A549 (cell line): ENCODE results near the gene STAP1. TPM values are rescaled to one million over a fixed set of nuclear protein-coding genes. Genes with fewer than 3 reads are reported as not detected.

Experiments
- ATAC-seq, 2 experiments: fragments of 200-7000 bp in 1 of 2; fragments of >200 bp in 1 of 2; cut with Nextera tagmentation in 1 of 2; cut with Tn5 transposase in 1 of 2; 3 replicates each; pipeline versions ENCODE4 v1.8.0 to v1.9.1; 2018 to 2020; ENCODE audit warnings: mild to moderate bottlenecking in 1 of 2, moderate library complexity in 1 of 2
- CTCF ChIA-PET: fragments of 300-600 bp; sonication (Branson Sonifier 250); formaldehyde crosslinking; extraction: SDS; loops from one replicate; lab custom pipeline; 2021; ENCODE audit warnings: antibody characterized with exemption, inconsistent platforms; lab: Yijun Ruan, JAX
- POLR2A ChIA-PET: fragments of 350-600 bp; formaldehyde crosslinking; extraction: SDS; loops from one replicate; lab custom pipeline; 2021; ENCODE audit warnings: antibody characterized with exemption, inconsistent platforms; lab: Yijun Ruan, JAX
- DNase-seq, 2 experiments: peaks; one replicate each; pipeline versions ENCODE4 v3.0.0 to v3.0.0-alpha.2; 2011 to 2016; ENCODE audit warnings: low read depth in 1 of 2, low spot score in 1 of 2
- FAIRE-seq: peaks from 2 replicates; lab custom pipeline; 2011; peaks lifted over from hg19 to GRCh38; lab: Jason Lieb, UNC
- H3K27ac ChIP-seq, 2 experiments: fragments of >200 bp; sonication (Bioruptor Twin); formaldehyde crosslinking; 3 replicates each; pipeline ENCODE4 v1.5.1; 2016 to 2017
- H3K4me1 ChIP-seq: fragments of >200 bp; sonication (Bioruptor Twin); formaldehyde crosslinking; 3 replicates; pipeline ENCODE4 v1.6.1; 2016
- H3K4me2 ChIP-seq: fragments of >200 bp; sonication (Bioruptor Twin); formaldehyde crosslinking; 3 replicates; pipeline ENCODE4 v1.6.1; 2016
- H3K4me3 ChIP-seq: fragments of >200 bp; sonication (Bioruptor Twin); formaldehyde crosslinking; 3 replicates; pipeline ENCODE4 v1.5.1; 2016
- H3K9me3 ChIP-seq: fragments of >200 bp; sonication (Bioruptor Twin); formaldehyde crosslinking; 3 replicates; pipeline ENCODE4 v1.6.1; 2016
- CBX2 ChIP-seq: fragments of 200-600 bp; sonication (generic); IDR thresholded peaks from 2 replicates; pipeline ENCODE4 v1.6.1; 2016; ENCODE audit warnings: low read depth, mild to moderate bottlenecking, borderline replicate concordance
- CEBPB ChIP-seq, 2 experiments: fragments of >200 bp in 1 of 2; sonication (Bioruptor Twin) in 1 of 2; formaldehyde crosslinking in 1 of 2; IDR thresholded peaks; 2 replicates each; pipeline ENCODE4 v1.6.1; 2012 to 2016
- CHD4 ChIP-seq: fragments of 200-600 bp; sonication (generic); IDR thresholded peaks from 2 replicates; pipeline ENCODE4 v1.6.1; 2016; ENCODE audit warnings: antibody characterized with exemption, mild to moderate bottlenecking, borderline replicate concordance
- EP300 ChIP-seq, 2 experiments: fragments of >200 bp; sonication (Bioruptor Twin); formaldehyde crosslinking; IDR thresholded peaks; 2 replicates in 1 of 2; 3 replicates in 1 of 2; pipeline ENCODE4 v1.6.1; 2016 to 2017
- ESRRA ChIP-seq: fragments of 150-350 bp; IDR thresholded peaks from 2 replicates; pipeline ENCODE4 v1.6.1; 2014; ENCODE audit warnings: mild to moderate bottlenecking, low read length, borderline replicate concordance
- FOXS1 ChIP-seq: fragments of 250-450 bp; sonication (Bioruptor Pico); IDR thresholded peaks from 2 replicates; pipeline ENCODE4 v1.5.0; 2020; ENCODE audit warnings: mild to moderate bottlenecking, moderate library complexity
- HEYL ChIP-seq: fragments of 250-450 bp; sonication (Bioruptor Pico); IDR thresholded peaks from 2 replicates; pipeline ENCODE4 v1.8.0; 2021; ENCODE audit warnings: mild to moderate bottlenecking, moderate library complexity
- HOXB5 ChIP-seq: fragments of 250-450 bp; sonication (Bioruptor Pico); IDR thresholded peaks from 2 replicates; pipeline ENCODE4 v1.5.0; 2020; ENCODE audit warnings: mild to moderate bottlenecking, moderate library complexity
- MAFK ChIP-seq: fragments of 450-650 bp; IDR thresholded peaks from 2 replicates; pipeline ENCODE4 v1.6.1; 2014; ENCODE audit not compliant: partially characterized antibody
- POLR2A ChIP-seq: IDR thresholded peaks from 2 replicates; pipeline ENCODE4 v1.6.1; 2012; ENCODE audit warnings: mild to moderate bottlenecking, low read length
- RAD21 ChIP-seq, 2 experiments: fragments of >200 bp in 1 of 2; sonication (Bioruptor Twin) in 1 of 2; formaldehyde crosslinking in 1 of 2; IDR thresholded peaks in 1 of 2; conservative IDR thresholded peaks in 1 of 2; 2 replicates in 1 of 2; 3 replicates in 1 of 2; pipeline ENCODE4 v1.6.1; 2012 to 2018; ENCODE audit warnings: inconsistent platforms in 1 of 2
- RARB ChIP-seq: fragments of 250-450 bp; sonication (Bioruptor Pico); IDR thresholded peaks from 2 replicates; pipeline ENCODE4 v1.8.0; 2021; ENCODE audit warnings: mild to moderate bottlenecking, moderate library complexity
- RNF2 ChIP-seq: fragments of 200-600 bp; sonication (generic); IDR thresholded peaks from 2 replicates; pipeline ENCODE4 v1.6.1; 2016; ENCODE audit warnings: low read depth, mild to moderate bottlenecking, antibody characterized with exemption, moderate library complexity, borderline replicate concordance
- SMC3 ChIP-seq: fragments of >200 bp; sonication (Bioruptor Twin); formaldehyde crosslinking; IDR thresholded peaks from 3 replicates; pipeline ENCODE4 v1.6.1; 2018; ENCODE audit warnings: inconsistent platforms
- SREBF2 ChIP-seq: fragments of 450-650 bp; IDR thresholded peaks from 2 replicates; pipeline ENCODE4 v1.6.1; 2014; ENCODE audit warnings: mild to moderate bottlenecking, moderate library complexity
- TP53 ChIP-seq: fragments of 250-450 bp; sonication (Bioruptor Pico); IDR thresholded peaks from 2 replicates; pipeline ENCODE4 v1.5.0; 2021; ENCODE audit warnings: mild to moderate bottlenecking, moderate library complexity
- ZFP36 ChIP-seq: fragments of 450-650 bp; IDR thresholded peaks from 2 replicates; pipeline ENCODE4 v1.6.1; 2014; ENCODE audit warnings: borderline replicate concordance; ENCODE audit not compliant: partially characterized antibody
- ZSCAN20 ChIP-seq: fragments of 250-450 bp; sonication (Bioruptor Pico); IDR thresholded peaks from 2 replicates; pipeline ENCODE4 v1.8.0; 2022; ENCODE audit warnings: mild to moderate bottlenecking, moderate library complexity
- WGBS: methylation state at CpG from one replicate; pipeline ENCODE4 v1.1.6; 2017; ENCODE audit errors: missing lambda C conversion rate; 5-methylcytosine and 5-hydroxymethylcytosine counted together
- polyA plus RNA-seq, 4 experiments: library from polyadenylated mRNA; depleted of rRNA in 3 of 4; stranded (reverse); fragments of >200 nt; fragmentation: RNase III in 1 of 4; extraction: RNeasy Plus Mini Kit Qiagen cat#74134 plus additional on column Dnase treatment in 1 of 4; gene quantifications; 2 replicates in 3 of 4; 3 replicates in 1 of 4; pipeline ENCODE4 v1.2.3, GENCODE V29; 2011 to 2017
- TF ChIP-seq, protein P1 (sequence below): fragments of 150-350 bp; IDR thresholded peaks from 2 replicates; pipeline ENCODE4 v1.6.1; 2014; ENCODE audit warnings: low read depth, mild to moderate bottlenecking, low read length
- TF ChIP-seq, protein P2 (sequence below): IDR thresholded peaks from 2 replicates; pipeline ENCODE4 v1.6.1; 2012
- TF ChIP-seq, protein P3 (sequence below): fragments of 450-650 bp; IDR thresholded peaks from 2 replicates; pipeline ENCODE4 v1.6.1; 2014; ENCODE audit warnings: antibody characterized with exemption
- TF ChIP-seq, protein P4 (sequence below): fragments of 250-450 bp; sonication (Bioruptor Pico); IDR thresholded peaks from 2 replicates; pipeline ENCODE4 v1.5.0; 2020; ENCODE audit warnings: low read depth, mild to moderate bottlenecking, moderate library complexity
- TF ChIP-seq, protein P5 (sequence below): fragments of 200-600 bp; sonication (generic); IDR thresholded peaks from 2 replicates; pipeline ENCODE4 v1.6.1; 2016; ENCODE audit warnings: antibody characterized with exemption, mild to moderate bottlenecking, moderate library complexity

Gene STAP1
- polyA plus RNA-seq, 2 of the 4 experiments (the other 2 are of a cell fraction), result not detected

DNA sequence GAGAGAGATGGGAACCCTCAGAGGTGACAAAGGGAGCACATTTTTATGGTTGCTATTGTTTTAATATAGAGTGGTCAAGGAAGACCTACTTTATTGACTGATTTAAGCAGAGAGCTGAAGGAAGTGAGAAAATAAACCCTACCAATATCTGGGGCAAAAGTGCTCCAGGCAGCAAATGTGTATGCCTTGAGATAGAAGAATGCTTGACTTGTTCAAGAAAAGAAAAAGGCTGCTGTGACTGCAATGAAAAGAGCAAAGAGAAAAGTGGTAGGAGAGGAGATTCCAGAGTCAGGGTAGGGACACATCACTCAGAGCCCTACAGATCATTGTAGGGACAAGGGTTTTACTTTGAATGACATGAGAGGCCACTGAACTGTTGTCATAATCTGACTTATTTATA is 26.0 kb downstream of the STAP1 start:
- DNase-seq (no peak), FAIRE-seq (no peak)
- no peaks in the 10 kb centered on the region for H3K4me1 ChIP-seq

DNA sequence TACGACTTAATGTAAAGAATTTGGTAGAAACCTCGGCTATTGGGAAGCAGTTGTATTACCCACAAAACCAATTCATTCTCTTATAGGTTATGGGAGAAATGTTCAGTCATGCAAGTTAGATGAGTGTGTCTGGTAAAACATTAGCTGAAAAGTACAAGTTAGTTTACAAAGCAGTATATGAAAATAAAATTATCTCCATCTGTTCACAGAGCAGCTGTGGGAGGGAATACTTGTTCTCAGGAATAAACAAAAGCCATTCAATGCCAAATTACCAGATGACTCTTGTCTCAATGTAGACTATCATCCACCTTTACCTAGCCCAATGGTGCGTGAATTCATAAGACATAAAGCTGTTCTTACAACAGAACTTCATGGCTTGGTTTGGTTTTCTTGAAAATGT is 28.6 kb downstream of the STAP1 start:
- no peak overlapping the region for H3K4me3 ChIP-seq
- no peaks in the 10 kb centered on the region for H3K9me3 ChIP-seq
- ChIA-PET CTCF (no interaction called here), POLR2A (no interaction called here)
- no peaks in the 10 kb centered on the region for H3K4me1 ChIP-seq
- H3K27ac ChIP-seq, result no peak overlapping the region
- FAIRE-seq (no peak), ATAC-seq (no peak), DNase-seq (no peak)
- no peak overlapping the region for H3K4me2 ChIP-seq
- WGBS, result 66% methylated on average over 3 of the region's 3 CpGs
- TF ChIP-seq TP53 (CRISPR knock-in tag) (no peak), ESRRA (no peak), POLR2A (no peak), MAFK (no peak)

More for the DNA sequence above, 26.0 kb downstream of the STAP1 start:
- H3K27ac ChIP-seq, result no peak overlapping the region
- H3K9me3 ChIP-seq, result no peaks in the 10 kb centered on the region
- TF ChIP-seq, protein P1, sequence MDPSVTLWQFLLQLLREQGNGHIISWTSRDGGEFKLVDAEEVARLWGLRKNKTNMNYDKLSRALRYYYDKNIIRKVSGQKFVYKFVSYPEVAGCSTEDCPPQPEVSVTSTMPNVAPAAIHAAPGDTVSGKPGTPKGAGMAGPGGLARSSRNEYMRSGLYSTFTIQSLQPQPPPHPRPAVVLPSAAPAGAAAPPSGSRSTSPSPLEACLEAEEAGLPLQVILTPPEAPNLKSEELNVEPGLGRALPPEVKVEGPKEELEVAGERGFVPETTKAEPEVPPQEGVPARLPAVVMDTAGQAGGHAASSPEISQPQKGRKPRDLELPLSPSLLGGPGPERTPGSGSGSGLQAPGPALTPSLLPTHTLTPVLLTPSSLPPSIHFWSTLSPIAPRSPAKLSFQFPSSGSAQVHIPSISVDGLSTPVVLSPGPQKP, result no peak
- TF ChIP-seq, protein P2, sequence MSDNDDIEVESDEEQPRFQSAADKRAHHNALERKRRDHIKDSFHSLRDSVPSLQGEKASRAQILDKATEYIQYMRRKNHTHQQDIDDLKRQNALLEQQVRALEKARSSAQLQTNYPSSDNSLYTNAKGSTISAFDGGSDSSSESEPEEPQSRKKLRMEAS, result no peak
- TF ChIP-seq FOXS1, result no peak
- TF ChIP-seq POLR2A, result no peak
- no peak for TF ChIP-seq ZSCAN20 (CRISPR knock-in tag)
- no peak for TF ChIP-seq RNF2
- TF ChIP-seq SMC3, result no peak
- TF ChIP-seq, protein P3, sequence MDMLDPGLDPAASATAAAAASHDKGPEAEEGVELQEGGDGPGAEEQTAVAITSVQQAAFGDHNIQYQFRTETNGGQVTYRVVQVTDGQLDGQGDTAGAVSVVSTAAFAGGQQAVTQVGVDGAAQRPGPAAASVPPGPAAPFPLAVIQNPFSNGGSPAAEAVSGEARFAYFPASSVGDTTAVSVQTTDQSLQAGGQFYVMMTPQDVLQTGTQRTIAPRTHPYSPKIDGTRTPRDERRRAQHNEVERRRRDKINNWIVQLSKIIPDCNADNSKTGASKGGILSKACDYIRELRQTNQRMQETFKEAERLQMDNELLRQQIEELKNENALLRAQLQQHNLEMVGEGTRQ, result no peak
- no peak for TF ChIP-seq EP300 (IDR thresholded peaks at IDR 0.05)
- TF ChIP-seq, protein P4, sequence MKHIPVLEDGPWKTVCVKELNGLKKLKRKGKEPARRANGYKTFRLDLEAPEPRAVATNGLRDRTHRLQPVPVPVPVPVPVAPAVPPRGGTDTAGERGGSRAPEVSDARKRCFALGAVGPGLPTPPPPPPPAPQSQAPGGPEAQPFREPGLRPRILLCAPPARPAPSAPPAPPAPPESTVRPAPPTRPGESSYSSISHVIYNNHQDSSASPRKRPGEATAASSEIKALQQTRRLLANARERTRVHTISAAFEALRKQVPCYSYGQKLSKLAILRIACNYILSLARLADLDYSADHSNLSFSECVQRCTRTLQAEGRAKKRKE (CRISPR knock-in tag), result no peak
- TF ChIP-seq CBX2, result no peak
- TF ChIP-seq, protein P5, sequence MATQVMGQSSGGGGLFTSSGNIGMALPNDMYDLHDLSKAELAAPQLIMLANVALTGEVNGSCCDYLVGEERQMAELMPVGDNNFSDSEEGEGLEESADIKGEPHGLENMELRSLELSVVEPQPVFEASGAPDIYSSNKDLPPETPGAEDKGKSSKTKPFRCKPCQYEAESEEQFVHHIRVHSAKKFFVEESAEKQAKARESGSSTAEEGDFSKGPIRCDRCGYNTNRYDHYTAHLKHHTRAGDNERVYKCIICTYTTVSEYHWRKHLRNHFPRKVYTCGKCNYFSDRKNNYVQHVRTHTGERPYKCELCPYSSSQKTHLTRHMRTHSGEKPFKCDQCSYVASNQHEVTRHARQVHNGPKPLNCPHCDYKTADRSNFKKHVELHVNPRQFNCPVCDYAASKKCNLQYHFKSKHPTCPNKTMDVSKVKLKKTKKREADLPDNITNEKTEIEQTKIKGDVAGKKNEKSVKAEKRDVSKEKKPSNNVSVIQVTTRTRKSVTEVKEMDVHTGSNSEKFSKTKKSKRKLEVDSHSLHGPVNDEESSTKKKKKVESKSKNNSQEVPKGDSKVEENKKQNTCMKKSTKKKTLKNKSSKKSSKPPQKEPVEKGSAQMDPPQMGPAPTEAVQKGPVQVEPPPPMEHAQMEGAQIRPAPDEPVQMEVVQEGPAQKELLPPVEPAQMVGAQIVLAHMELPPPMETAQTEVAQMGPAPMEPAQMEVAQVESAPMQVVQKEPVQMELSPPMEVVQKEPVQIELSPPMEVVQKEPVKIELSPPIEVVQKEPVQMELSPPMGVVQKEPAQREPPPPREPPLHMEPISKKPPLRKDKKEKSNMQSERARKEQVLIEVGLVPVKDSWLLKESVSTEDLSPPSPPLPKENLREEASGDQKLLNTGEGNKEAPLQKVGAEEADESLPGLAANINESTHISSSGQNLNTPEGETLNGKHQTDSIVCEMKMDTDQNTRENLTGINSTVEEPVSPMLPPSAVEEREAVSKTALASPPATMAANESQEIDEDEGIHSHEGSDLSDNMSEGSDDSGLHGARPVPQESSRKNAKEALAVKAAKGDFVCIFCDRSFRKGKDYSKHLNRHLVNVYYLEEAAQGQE, result no peak
- TF ChIP-seq RARB, result no peak
- no peak for TF ChIP-seq HOXB5 (CRISPR knock-in tag)
- no peak for ATAC-seq
- no peak overlapping the region for H3K4me3 ChIP-seq
- H3K4me2 ChIP-seq, result no peak overlapping the region
- ChIA-PET CTCF (no interaction called here), POLR2A (no interaction called here)

DNA sequence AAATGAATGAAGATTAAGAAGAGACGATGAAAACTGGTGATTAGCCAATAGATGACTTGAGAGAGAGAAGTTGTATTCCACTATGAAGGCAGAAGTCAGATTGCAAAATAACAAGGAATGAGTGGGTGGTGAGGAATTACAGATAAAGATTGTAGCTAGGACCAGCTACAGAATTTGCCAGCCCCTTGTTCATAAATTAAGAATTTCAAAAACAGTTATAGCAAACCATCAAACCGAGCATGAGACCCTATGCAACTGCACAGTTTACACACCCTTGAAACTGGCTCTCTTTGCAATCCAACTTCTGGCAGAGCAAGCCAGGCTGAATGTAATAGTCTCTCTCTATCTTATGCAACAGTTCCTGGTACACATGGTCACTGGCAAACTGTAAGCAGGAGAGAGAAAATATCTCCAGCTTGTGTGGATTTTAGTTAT is 35.2 kb downstream of the STAP1 start:
- no peak overlapping the region for H3K27ac ChIP-seq
- DNase-seq (no peak), ATAC-seq (no peak), FAIRE-seq (no peak)
- no peak overlapping the region for H3K4me2 ChIP-seq
- H3K9me3 ChIP-seq, result no peaks in the 10 kb centered on the region
- no peak overlapping the region for H3K4me3 ChIP-seq
- ChIA-PET CTCF (no interaction called here), POLR2A (no interaction called here)
- H3K4me1 ChIP-seq, result no peaks in the 10 kb centered on the region
- TF ChIP-seq RAD21 (conservative IDR thresholded peaks at IDR 0.05 in 1 of 2, IDR thresholded peaks at IDR 0.05 in 1 of 2) (no peak), SMC3 (no peak), ZSCAN20 (CRISPR knock-in tag) (no peak), SREBF2 (no peak), ZFP36 (no peak), HEYL (CRISPR knock-in tag) (no peak), CHD4 (no peak), CEBPB (IDR thresholded peaks at IDR 0.05) (no peak)
- 18% methylated on average over 2 of the region's 2 CpGs for WGBS
